Neuronal stem cell (in vitro differentiated cells): ENCODE data around the gene GNA14.

ENCODE experiments used
- DNase-seq: peaks from one replicate; pipeline ENCODE4 v3.0.0-alpha.2; 2013; ENCODE audit warnings: low spot score
- H2AFZ ChIP-seq: one replicate; pipeline ENCODE4 v1.6.1; 2013; ENCODE audit warnings: mild to moderate bottlenecking, low read length, inconsistent platforms
- H2AK5ac ChIP-seq: 2 replicates; pipeline ENCODE4 v1.6.1; 2013; ENCODE audit warnings: low read depth, mild to moderate bottlenecking, inconsistent platforms, low read length, moderate library complexity, mixed read lengths
- H2BK120ac ChIP-seq: 2 replicates; pipeline ENCODE4 v1.6.1; 2013; ENCODE audit warnings: low read depth, mild to moderate bottlenecking, inconsistent platforms, low read length, moderate library complexity, mixed read lengths
- H2BK12ac ChIP-seq: one replicate; pipeline ENCODE4 v1.6.1; 2013; ENCODE audit warnings: low read length, inconsistent platforms
- H2BK15ac ChIP-seq: 2 replicates; pipeline ENCODE4 v1.6.1; 2013; ENCODE audit warnings: mild to moderate bottlenecking, low read length, inconsistent platforms, mixed read lengths
- H2BK5ac ChIP-seq: one replicate; pipeline ENCODE4 v1.6.1; 2013; ENCODE audit warnings: inconsistent platforms, mild to moderate bottlenecking, low read length, moderate library complexity
- H3K14ac ChIP-seq: one replicate; pipeline ENCODE4 v1.6.1; 2013; ENCODE audit warnings: low read length, inconsistent platforms
- H3K18ac ChIP-seq: 2 replicates; pipeline ENCODE4 v1.6.1; 2013; ENCODE audit warnings: low read length, inconsistent platforms
- H3K23ac ChIP-seq: 2 replicates; pipeline ENCODE4 v1.6.1; 2013; ENCODE audit warnings: low read depth, mild to moderate bottlenecking, mixed read lengths, low read length, inconsistent platforms; ENCODE audit not compliant: poor library complexity
- H3K27ac ChIP-seq: replicated peaks from 3 replicates; pipeline ENCODE4 v1.5.1; 2013; ENCODE audit warnings: low read length, inconsistent platforms
- H3K27me3 ChIP-seq, 3 experiments: 2 replicates each; pipeline ENCODE4 v1.6.1; 2013; ENCODE audit warnings: low read length in 3 of 3, mild to moderate bottlenecking in 2 of 3, inconsistent platforms in 1 of 3, low read depth in 1 of 3, mixed read lengths in 1 of 3, moderate library complexity in 1 of 3; ENCODE audit not compliant: control insufficient read depth in 3 of 3, insufficient read depth in 3 of 3
- H3K36me3 ChIP-seq, 2 donors: replicated peaks in 1 of 2; 2 replicates each; pipeline ENCODE4 v1.6.1; 2013; ENCODE audit warnings: low read length in 2 of 2; ENCODE audit not compliant: control insufficient read depth in 2 of 2, insufficient read depth in 2 of 2
- H3K4ac ChIP-seq: 2 replicates; pipeline ENCODE4 v1.6.1; 2013; ENCODE audit warnings: inconsistent platforms, mild to moderate bottlenecking, low read length, moderate library complexity
- H3K4me1 ChIP-seq, 2 donors: 1 replicate in 1 of 2; 2 replicates in 1 of 2; pipeline ENCODE4 v1.6.1; 2013; ENCODE audit warnings: low read length in 2 of 2, low read depth in 1 of 2; ENCODE audit not compliant: control insufficient read depth in 2 of 2, insufficient read depth in 1 of 2
- H3K4me2 ChIP-seq: one replicate; pipeline ENCODE4 v1.6.1; 2013; ENCODE audit warnings: mild to moderate bottlenecking, low read length, inconsistent platforms; ENCODE audit not compliant: insufficient read depth, poor library complexity, severe bottlenecking
- H3K4me3 ChIP-seq, 2 donors: 2 replicates each; pipeline ENCODE4 v1.5.1; 2013; ENCODE audit warnings: low read length in 2 of 2, mild to moderate bottlenecking in 2 of 2, inconsistent platforms in 1 of 2, moderate library complexity in 1 of 2
- H3K79me1 ChIP-seq: one replicate; pipeline ENCODE4 v1.6.1; 2013; ENCODE audit warnings: low read depth, mild to moderate bottlenecking, inconsistent platforms, low read length, moderate library complexity
- H3K9ac ChIP-seq: one replicate; pipeline ENCODE4 v1.6.1; 2013; ENCODE audit warnings: mild to moderate bottlenecking, low read depth, low read length, inconsistent platforms; ENCODE audit not compliant: poor library complexity
- H3K9me3 ChIP-seq, 2 donors: replicated peaks in 1 of 2; 2 replicates each; pipeline versions ENCODE3 to v1.6.1; 2013; ENCODE audit warnings: low read length in 2 of 2, mild to moderate bottlenecking in 2 of 2, inconsistent platforms in 1 of 2, low read depth in 1 of 2, mixed read lengths in 1 of 2, moderate library complexity in 1 of 2; ENCODE audit not compliant: control insufficient read depth in 2 of 2, insufficient read depth in 1 of 2
- H4K8ac ChIP-seq: one replicate; pipeline ENCODE4 v1.6.1; 2013; ENCODE audit warnings: low read depth, mild to moderate bottlenecking, inconsistent platforms, low read length, moderate library complexity
- H4K91ac ChIP-seq: one replicate; pipeline ENCODE4 v1.6.1; 2013; ENCODE audit warnings: low read length, low read depth, mild to moderate bottlenecking, inconsistent platforms; ENCODE audit not compliant: poor library complexity
- WGBS, 2 donors: extraction: QIAGEN DNeasy Blood & Tissue Kit; methylation state at CpG; one replicate each; pipeline ENCODE4 v1.1.7; 2013; ENCODE audit warnings: missing lambda C conversion rate in 2 of 2, mixed read lengths in 1 of 2; ENCODE audit not compliant: insufficient read length in 2 of 2, insufficient replicate concordance in 1 of 2; ENCODE audit errors: extremely low coverage in 2 of 2; 5-methylcytosine and 5-hydroxymethylcytosine counted together

GNA14 gene

DNA sequence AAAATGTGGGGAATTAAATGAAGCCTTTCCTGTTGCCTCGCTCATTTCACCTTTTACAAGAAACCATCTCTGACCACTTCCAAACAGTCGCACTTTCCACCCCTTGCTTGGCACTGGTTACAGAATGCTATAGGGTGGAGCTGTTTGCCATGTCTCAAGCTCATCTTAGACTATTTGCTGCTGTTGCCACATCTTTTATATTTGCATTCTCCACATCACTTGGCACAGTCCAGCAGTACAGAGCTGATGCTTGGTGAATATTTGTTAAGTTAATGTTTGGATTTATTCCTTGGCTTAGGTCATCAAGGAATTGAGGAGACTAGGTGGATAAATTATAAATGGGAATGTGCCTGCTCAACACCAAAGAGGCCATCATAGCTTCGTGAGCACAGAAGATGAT is 53.2 kb downstream of the GNA14 start:
- H3K79me1 ChIP-seq, result no peaks in the 10 kb centered on the region
- H3K4ac ChIP-seq, result no peak overlapping the region
- H2AK5ac ChIP-seq, result no peak overlapping the region
- H2BK15ac ChIP-seq, result no peak overlapping the region
- no peaks in the 10 kb centered on the region for H3K4me1 ChIP-seq
- no peak overlapping the region for H3K23ac ChIP-seq
- no peak overlapping the region for H3K9ac ChIP-seq
- H3K9me3 ChIP-seq, result no peaks in the 10 kb centered on the region
- no peak overlapping the region for H2BK12ac ChIP-seq
- no peak overlapping the region for H2BK5ac ChIP-seq
- no peaks in the 10 kb centered on the region for H3K36me3 ChIP-seq
- no peak overlapping the region for H4K91ac ChIP-seq
- H3K27me3 ChIP-seq, result no peaks in the 10 kb centered on the region
- no peak overlapping the region for H3K18ac ChIP-seq
- no peak overlapping the region for H3K27ac ChIP-seq
- H4K8ac ChIP-seq, result no peak overlapping the region
- no peak overlapping the region for H2BK120ac ChIP-seq
- DNase-seq, result no peak
- no peak overlapping the region for H3K4me3 ChIP-seq
- H3K4me2 ChIP-seq, result no peak overlapping the region
- H2AFZ ChIP-seq, result no peak overlapping the region
- H3K14ac ChIP-seq, result no peak overlapping the region
- WGBS, 2 donors, result no CpG with 5 or more reads among the region's 3 CpGs

DNA sequence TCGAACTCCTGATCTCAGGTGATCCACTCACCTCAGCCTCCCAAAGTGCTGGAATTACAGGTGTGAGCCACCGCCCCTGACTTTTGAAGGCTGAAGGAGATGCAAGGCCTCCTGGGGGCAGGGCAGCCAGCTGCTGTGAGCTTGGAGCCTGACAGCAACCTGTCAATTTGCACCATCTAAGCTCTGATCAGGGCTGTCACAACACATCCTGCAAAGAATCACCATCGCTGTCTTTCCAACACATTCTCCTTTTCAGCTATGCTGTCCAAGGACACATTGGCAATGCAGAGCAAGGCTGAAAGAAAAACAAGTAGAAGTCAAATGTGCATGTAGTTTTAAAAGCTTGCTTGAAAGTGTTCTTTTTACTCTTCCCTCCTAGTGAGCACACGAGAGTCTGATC is 54.6 kb downstream of the GNA14 start:
- Histone ChIP-seq H3K9me3 (no peaks in the 10 kb centered on the region), H3K27ac (no peak overlapping the region), H2AK5ac (no peak overlapping the region), H3K79me1 (no peaks in the 10 kb centered on the region), H2BK120ac (no peak overlapping the region), H2BK12ac (no peak overlapping the region), H3K23ac (no peak overlapping the region), H2BK15ac (no peak overlapping the region), H3K36me3 (no peaks in the 10 kb centered on the region), H4K8ac (no peak overlapping the region), H3K4me3 (no peak overlapping the region), H2BK5ac (no peak overlapping the region), H3K14ac (no peak overlapping the region), H3K9ac (no peak overlapping the region), H3K4ac (no peak overlapping the region), H3K18ac (no peak overlapping the region), H3K4me1 (no peaks in the 10 kb centered on the region), H2AFZ (no peak overlapping the region), H3K4me2 (no peak overlapping the region), H3K27me3 (no peaks in the 10 kb centered on the region), H4K91ac (no peak overlapping the region)
- DNase-seq, result no peak
- WGBS, 2 donors, result no CpG with 5 or more reads among the region's 4 CpGs

DNA sequence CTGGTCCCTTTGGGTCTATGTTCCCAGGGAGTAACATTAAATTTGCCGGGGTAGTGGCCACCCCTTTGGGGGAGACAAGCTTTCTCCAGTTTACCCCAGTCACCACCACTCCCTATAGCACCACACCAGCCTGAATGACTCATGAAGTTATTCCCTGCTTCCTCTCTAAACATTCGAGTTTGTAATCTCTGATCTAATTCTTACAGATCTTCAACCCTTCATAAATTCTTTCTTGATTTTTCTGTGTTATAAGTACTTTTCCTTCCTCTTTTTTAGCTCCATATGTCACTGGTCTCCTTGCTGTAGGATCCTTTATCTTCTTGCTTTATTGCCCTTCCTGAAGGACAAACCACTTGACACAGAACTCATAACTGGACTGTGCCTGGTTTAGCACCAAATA is 55.6 kb downstream of the GNA14 start:
- no peak overlapping the region for H2BK15ac ChIP-seq
- no peak overlapping the region for H3K4me3 ChIP-seq
- H3K4ac ChIP-seq, result no peak overlapping the region
- H3K9me3 ChIP-seq, result no peaks in the 10 kb centered on the region
- no CpG with 5 or more reads among the region's 2 CpGs for WGBS, 2 donors
- H3K14ac ChIP-seq, result no peak overlapping the region
- no peaks in the 10 kb centered on the region for H3K79me1 ChIP-seq
- no peak overlapping the region for H3K27ac ChIP-seq
- H3K27me3 ChIP-seq, result no peaks in the 10 kb centered on the region
- H4K91ac ChIP-seq, result no peak overlapping the region
- no peak overlapping the region for H2BK5ac ChIP-seq
- no peak overlapping the region for H3K4me2 ChIP-seq
- H2AK5ac ChIP-seq, result no peak overlapping the region
- H2BK120ac ChIP-seq, result no peak overlapping the region
- no peak overlapping the region for H3K18ac ChIP-seq
- no peak overlapping the region for H3K23ac ChIP-seq
- H2BK12ac ChIP-seq, result no peak overlapping the region
- no peaks in the 10 kb centered on the region for H3K4me1 ChIP-seq
- no peak for DNase-seq
- no peak overlapping the region for H2AFZ ChIP-seq
- H3K9ac ChIP-seq, result no peak overlapping the region
- H4K8ac ChIP-seq, result no peak overlapping the region
- H3K36me3 ChIP-seq, result no peaks in the 10 kb centered on the region

DNA sequence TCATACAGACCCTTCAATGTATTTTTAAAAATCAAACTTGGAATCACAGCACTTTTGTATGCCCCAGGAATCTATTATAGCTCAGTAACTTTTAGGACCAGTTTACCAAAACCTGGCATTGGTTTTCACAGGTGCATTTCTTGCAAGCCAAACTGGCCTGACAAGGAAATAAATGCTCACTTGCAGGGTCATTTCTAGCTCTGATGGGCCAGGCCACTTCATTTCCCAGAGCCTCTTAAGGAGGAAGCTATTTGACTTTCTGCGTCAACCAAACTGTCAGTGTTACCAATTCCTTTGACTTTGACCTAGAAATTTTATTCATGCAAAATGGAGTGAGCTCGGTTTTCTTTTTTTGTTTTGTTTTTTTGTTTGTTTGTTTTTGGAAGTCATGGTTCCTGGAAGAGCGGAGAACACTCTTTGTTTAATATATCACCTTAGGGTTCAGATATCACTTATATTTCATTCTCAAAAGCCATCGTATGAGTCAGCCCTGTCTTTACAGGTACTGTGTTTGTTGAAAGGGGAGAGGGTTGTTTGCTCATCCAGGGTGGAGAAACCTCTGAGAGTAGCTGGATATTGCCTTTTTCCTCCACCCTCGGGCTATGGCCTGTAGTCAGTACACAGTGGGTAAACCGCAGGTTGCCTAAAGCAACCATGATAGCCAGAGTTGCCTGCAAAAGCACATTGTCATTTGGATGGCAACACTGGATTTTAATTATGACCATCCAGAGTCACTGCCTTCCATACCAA is 58.9 kb downstream of the GNA14 start:
- Histone ChIP-seq H4K91ac (no peak overlapping the region), H3K9me3 (no peaks in the 10 kb centered on the region), H3K9ac (no peak overlapping the region), H3K4me3 (no peak overlapping the region), H2AK5ac (no peak overlapping the region), H3K23ac (no peak overlapping the region), H3K27ac (no peak overlapping the region), H3K4me1 (no peaks in the 10 kb centered on the region), H3K14ac (no peak overlapping the region), H3K79me1 (no peaks in the 10 kb centered on the region), H4K8ac (no peak overlapping the region), H2BK15ac (no peak overlapping the region), H3K4ac (no peak overlapping the region), H3K36me3 (no peaks in the 10 kb centered on the region), H3K4me2 (no peak overlapping the region), H3K18ac (no peak overlapping the region), H3K27me3 (no peaks in the 10 kb centered on the region), H2BK5ac (no peak overlapping the region), H2AFZ (no peak overlapping the region), H2BK120ac (no peak overlapping the region), H2BK12ac (no peak overlapping the region)
- no CpG with 5 or more reads among the region's 6 CpGs for WGBS, 2 donors
- DNase-seq, result no peak
